Left lung (tissue), 10 donors: ENCODE results near the gene TMSB4X. TPM values are rescaled to one million over a fixed set of nuclear protein-coding genes. Genes with fewer than 3 reads are reported as not detected.
A peak's percentile ranks its signal among the peaks of the same experiment; 100 is the strongest.

Source experiments
- ATAC-seq: fragments of 200-7000 bp; cut with Tn5 transposase; one replicate; pipeline ENCODE4 v1.9.1; 2020; ENCODE audit warnings: moderate library complexity
- DNase-seq, 4 donors: peaks; one replicate each; pipeline ENCODE4 v3.0.0-alpha.2; 2013 to 2020
- H3K27ac ChIP-seq, 2 donors: fragments of 200-600 bp; sonication (generic) in 1 of 2; one replicate each; pipeline versions ENCODE4 v1.5.0 to v1.8.0; 2020 to 2021
- H3K27me3 ChIP-seq, 2 donors: fragments of 200-600 bp; sonication (generic) in 1 of 2; one replicate each; pipeline versions ENCODE4 v1.5.0 to v1.8.0; 2020 to 2021
- H3K36me3 ChIP-seq, 2 donors: fragments of 200-600 bp; sonication (generic) in 1 of 2; one replicate each; pipeline versions ENCODE4 v1.5.0 to v1.8.0; 2020 to 2021
- H3K4me1 ChIP-seq, 2 donors: fragments of 200-600 bp; one replicate each; pipeline ENCODE4 v1.8.0; 2021
- H3K4me3 ChIP-seq, 2 donors: fragments of 200-600 bp; sonication (generic) in 1 of 2; one replicate each; pipeline versions ENCODE4 v1.5.0 to v1.8.0; 2020 to 2021; ENCODE audit warnings: mild to moderate bottlenecking in 1 of 2
- H3K9me3 ChIP-seq, 2 donors: fragments of 200-600 bp; sonication (generic) in 1 of 2; one replicate each; pipeline versions ENCODE4 v1.5.0 to v1.8.0; 2020 to 2021
- CTCF ChIP-seq, 2 donors: fragments of 200-600 bp; sonication (generic) in 1 of 2; IDR thresholded peaks; one replicate each; pipeline versions ENCODE4 v1.5.0 to v1.8.0; 2021; ENCODE audit warnings: antibody characterized with exemption in 2 of 2
- intact Hi-C, 2 donors: fragments of 100-400 bp; cut with DNase I; formaldehyde crosslinking; loops; one replicate each; pipeline versions ENCODE4 v1.11.2 to v1.14.2; 2022
- polyA plus RNA-seq, 6 donors: library from polyadenylated mRNA; unstranded; fragments of 120-200 nt; gene quantifications; one replicate each; pipeline ENCODE4 v1.2.1, GENCODE V29; 2013; ENCODE audit not compliant: insufficient read length in 6 of 6
- total RNA-seq, 2 donors: library from RNA; stranded (reverse); fragmentation: NEBNext Ultra II Directional; extraction: Animal tissue kit (Norgen Biotek cat#: 25700); gene quantifications; one replicate each; pipeline ENCODE4 v1.2.1, GENCODE V29; 2021
- donor health status: DM: no; HTN: yes; CAD: no.
- donor health status: DM: no; HTN: no; CAD: no.

The TMSB4X gene
- total and polyA plus RNA-seq, 8 donors, result 3,301 to 4,791 (median 3,530) TPM

- no peak for TF ChIP-seq CTCF (IDR thresholded peaks at IDR 0.05)
- no peak overlapping the region for H3K27ac ChIP-seq
- DNase-seq, result no peak
- ATAC-seq, result no peak
- peaks cover 0 to 17% of the 10 kb centered on the region in 2 donors for H3K4me1 ChIP-seq
- no peaks in the 10 kb centered on the region for H3K36me3 ChIP-seq
- H3K4me3 ChIP-seq, result no peak overlapping the region
- H3K9me3 ChIP-seq, result no peaks in the 10 kb centered on the region
- H3K27me3 ChIP-seq, result no peaks in the 10 kb centered on the region
- intact Hi-C loops, result no loop called here
These were observed 9.6 kb upstream of the TMSB4X start for GRCh38 chrX:12965131-12965940.

- Histone ChIP-seq H3K36me3 (no peaks in the 10 kb centered on the region), H3K4me1 (peaks cover 0 to 25% of the 10 kb centered on the region in 2 donors), H3K9me3 (no peaks in the 10 kb centered on the region), H3K27ac (no peak overlapping the region), H3K27me3 (peaks cover 0 to 4% of the 10 kb centered on the region in 2 donors), H3K4me3 (no peak overlapping the region)
- intact Hi-C loops, result no loop called here
- ATAC-seq (no peak), DNase-seq (no peak)
- no peak for TF ChIP-seq CTCF (IDR thresholded peaks at IDR 0.05)
These were observed 8.8 kb upstream of the TMSB4X start for GRCh38 chrX:12966151-12966550.

- DNase-seq (no peak), ATAC-seq (no peak)
- Histone ChIP-seq H3K4me1 (peaks cover 0 to 38% of the 10 kb centered on the region in 2 donors), H3K27me3 (peaks cover 0 to 4% of the 10 kb centered on the region in 2 donors), H3K36me3 (no peaks in the 10 kb centered on the region), H3K27ac (no peak overlapping the region), H3K9me3 (no peaks in the 10 kb centered on the region), H3K4me3 (no peak overlapping the region)
- no peak for TF ChIP-seq CTCF (IDR thresholded peaks at IDR 0.05)
- intact Hi-C loops, result no loop called here
These were observed 7.0 kb upstream of the TMSB4X start for GRCh38 chrX:12967711-12968465.

GRCh38 chrX:12970691-12971202 is 4.2 kb upstream of the TMSB4X start:
- no peaks in the 10 kb centered on the region for H3K36me3 ChIP-seq
- DNase-seq (peak in 1 of 4 donors; percentile 71), ATAC-seq (peak; percentile 27)
- TF ChIP-seq CTCF (IDR thresholded peaks at IDR 0.05), result peak in 1 of 2 donors; percentile 25
- H3K4me3 ChIP-seq, result no peak overlapping the region
- peaks cover 0 to 38% of the 10 kb centered on the region in 2 donors for H3K4me1 ChIP-seq
- no peaks in the 10 kb centered on the region for H3K9me3 ChIP-seq
- intact Hi-C loops, result loop anchor here in 1 of 2 donors (10.0 kb wide), 1 partner anchor 124 kb away; no protein-coding TSS in a partner anchor
- H3K27me3 ChIP-seq, result peaks cover 0 to 5% of the 10 kb centered on the region in 2 donors
- H3K27ac ChIP-seq, result peak overlapping the region; percentile 57 to 98
